Measurements from ENCODE around the gene FXYD6.
"Not testable (repeated sequence)": the region's sequence is repeated elsewhere in the genome, so short reads cannot be mapped to it uniquely, and the experiment has no call there.

Gene FXYD6

GRCh38 chr11:117870103-117870952 is 6.1 kb downstream of the FXYD6 start:
- no peak for DNase-seq (ENCODE audit: insufficient read length, low spot score)
- TF ChIP-seq CTCF (IDR thresholded peaks at IDR 0.05; ENCODE audit: insufficient read depth, missing control alignments): no peak
- no peak for FAIRE-seq

GRCh38 chr11:117869604-117870003 is 6.9 kb downstream of the FXYD6 start:
- DNase-seq (ENCODE audit: insufficient read length, low spot score): no peak
- TF ChIP-seq CTCF (IDR thresholded peaks at IDR 0.05; ENCODE audit: insufficient read depth, missing control alignments): no peak
- no peak for FAIRE-seq

- FAIRE-seq (no peak), DNase-seq (ENCODE audit: insufficient read length, low spot score) (no peak)
- TF ChIP-seq CTCF (IDR thresholded peaks at IDR 0.05; ENCODE audit: insufficient read depth, missing control alignments): no peak
Observed at GRCh38 chr11:117868815-117869561, 7.5 kb downstream of the FXYD6 start.

GRCh38 chr11:117868088-117868487 is 8.4 kb downstream of the FXYD6 start:
- TF ChIP-seq CTCF (IDR thresholded peaks at IDR 0.05; ENCODE audit: insufficient read depth, missing control alignments): no peak
- no peak for DNase-seq (ENCODE audit: insufficient read length, low spot score)
- FAIRE-seq: no peak

- DNase-seq (ENCODE audit: insufficient read length, low spot score): no peak
- TF ChIP-seq CTCF (IDR thresholded peaks at IDR 0.05; ENCODE audit: insufficient read depth, missing control alignments): no peak
- no peak for FAIRE-seq
Observed at GRCh38 chr11:117866526-117866925, 9.9 kb downstream of the FXYD6 start.

GRCh38 chr11:117865546-117865945 is 10.9 kb downstream of the FXYD6 start:
- not testable (repeated sequence) for DNase-seq (ENCODE audit: insufficient read length, low spot score); FAIRE-seq

- no peak for TF ChIP-seq CTCF (IDR thresholded peaks at IDR 0.05; ENCODE audit: insufficient read depth, missing control alignments)
- FAIRE-seq (no peak), DNase-seq (ENCODE audit: insufficient read length, low spot score) (no peak)
Observed at GRCh38 chr11:117863383-117863782, 13.1 kb downstream of the FXYD6 start.
